CD4-positive, alpha-beta memory T cell (primary cell): ENCODE data around the gene MICAL2. TPM values are rescaled to one million over a fixed set of nuclear protein-coding genes. Genes with fewer than 3 reads are reported as not detected.

ENCODE experiments used
- CTCF ChIA-PET: fragments of 350-600 bp; sonication (Branson Sonifier 250); formaldehyde crosslinking; loops from one replicate; lab custom pipeline; 2021; ENCODE audit warnings: inconsistent platforms; ENCODE audit not compliant: partially characterized antibody; lab: Charles Lee
- POLR2A ChIA-PET: fragments of 350-600 bp; sonication (Branson Sonifier 250); formaldehyde crosslinking; loops from one replicate; lab custom pipeline; 2021; ENCODE audit not compliant: partially characterized antibody; lab: Charles Lee
- DNase-seq, 5 donors: peaks; one replicate each; pipeline versions ENCODE4 v3.0.0 to v3.0.0-alpha.2; 2020 to 2022; ENCODE audit warnings: mixed read lengths in 1 of 5
- H3K27ac ChIP-seq: one replicate; pipeline ENCODE4 v1.7.0; 2013; ENCODE audit warnings: low read depth, low read length
- H3K27me3 ChIP-seq: 2 replicates; pipeline ENCODE4 v1.7.0; 2013; ENCODE audit warnings: mild to moderate bottlenecking, low read length, moderate library complexity; ENCODE audit not compliant: insufficient read depth
- H3K36me3 ChIP-seq: 2 replicates; pipeline ENCODE4 v1.7.0; 2013; ENCODE audit warnings: mild to moderate bottlenecking, low read length, moderate library complexity; ENCODE audit not compliant: insufficient read depth
- H3K4me1 ChIP-seq: 2 replicates; pipeline ENCODE4 v1.7.0; 2013; ENCODE audit warnings: mild to moderate bottlenecking, low read length, moderate library complexity; ENCODE audit not compliant: insufficient read depth
- H3K4me3 ChIP-seq, 2 donors: one replicate each; pipeline ENCODE4 v1.7.0; 2013; ENCODE audit warnings: low read length in 2 of 2, mild to moderate bottlenecking in 1 of 2
- H3K9me3 ChIP-seq, 2 donors: one replicate each; pipeline ENCODE4 v1.7.0; 2013; ENCODE audit warnings: low read length in 2 of 2, control low read depth in 1 of 2; ENCODE audit not compliant: control insufficient read depth in 1 of 2
- H3K27ac Mint-ChIP-seq, 7 donors: one replicate each; pipeline ENCODE4 v1.8.0; 2020 to 2021; ENCODE audit warnings: mixed read lengths in 7 of 7, mild to moderate bottlenecking in 6 of 7, inconsistent platforms in 3 of 7, moderate library complexity in 3 of 7
- H3K27me3 Mint-ChIP-seq, 2 donors: one replicate each; pipeline ENCODE4 v1.8.0; 2020 to 2021; ENCODE audit warnings: mixed read lengths in 2 of 2
- H3K36me3 Mint-ChIP-seq, 2 donors: one replicate each; pipeline ENCODE4 v1.8.0; 2020 to 2021; ENCODE audit warnings: mixed read lengths in 2 of 2, inconsistent platforms in 1 of 2, mild to moderate bottlenecking in 1 of 2
- H3K4me1 Mint-ChIP-seq, 4 donors: one replicate each; pipeline ENCODE4 v1.8.0; 2020 to 2021; ENCODE audit warnings: mixed read lengths in 4 of 4, mild to moderate bottlenecking in 1 of 4
- H3K4me3 Mint-ChIP-seq, 8 donors: one replicate each; pipeline ENCODE4 v1.8.0; 2020 to 2021; ENCODE audit warnings: mixed read lengths in 8 of 8, mild to moderate bottlenecking in 7 of 8, moderate library complexity in 6 of 8, inconsistent platforms in 3 of 8
- H3K9me3 Mint-ChIP-seq, 8 donors: one replicate each; pipeline ENCODE4 v1.8.0; 2020 to 2021; ENCODE audit warnings: mixed read lengths in 8 of 8, mild to moderate bottlenecking in 5 of 8, inconsistent platforms in 3 of 8, moderate library complexity in 1 of 8
- intact Hi-C: fragments of 100-400 bp; cut with micrococcal nuclease; formaldehyde crosslinking; loops from one replicate; pipeline ENCODE4 v1.15.1; 2023
- polyA plus RNA-seq, 2 donors: library from polyadenylated mRNA; unstranded; fragments of 300-500 nt; fragmentation: Illumina TruSeq; gene quantifications; one replicate each; pipeline ENCODE4 v1.2.3, GENCODE V29; 2021
- total RNA-seq, 2 experiments: library from RNA; stranded (reverse); gene quantifications; one replicate each; pipeline ENCODE4 v1.2.3, GENCODE V29; 2021

The MICAL2 gene
- total and polyA plus RNA-seq, 4 experiments from 2014 or later = 10.9 to 38.8 (median 28.2) TPM

DNA sequence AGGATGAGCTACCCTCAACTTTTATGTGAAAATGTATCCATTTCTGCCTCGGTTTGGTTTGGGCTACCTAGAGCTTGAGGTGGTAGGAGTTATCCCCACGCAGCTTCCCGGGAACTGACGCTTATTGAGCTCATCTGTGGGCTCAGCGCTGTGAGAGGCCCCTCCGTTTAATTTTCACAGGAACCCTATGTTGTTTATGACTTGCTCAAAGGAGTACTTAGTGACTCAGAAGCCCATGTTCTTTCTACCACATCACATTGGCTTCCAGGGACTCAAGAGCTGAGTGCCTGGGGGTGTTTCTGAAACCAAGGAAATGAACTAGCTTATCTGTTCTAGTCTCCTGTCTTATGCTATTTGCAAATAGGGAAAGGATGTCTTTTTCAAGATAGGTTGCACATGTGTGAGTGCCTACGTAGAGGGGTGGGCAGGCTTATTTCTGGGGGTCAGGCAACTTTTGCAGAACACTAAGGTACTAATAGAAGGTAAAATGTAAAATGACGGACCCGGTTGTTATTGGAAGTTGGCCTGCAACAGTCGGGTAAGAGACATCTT lies 40.5 kb downstream of the MICAL2 start:
- H3K27me3 Mint-ChIP-seq = no peaks in the 10 kb centered on the region
- no peaks in the 10 kb centered on the region for H3K27me3 ChIP-seq
- peaks cover 0 to 10% of the 10 kb centered on the region in 2 donors for H3K36me3 Mint-ChIP-seq
- peaks cover 22 to 36% (median 30%) of the 10 kb centered on the region in 4 donors for H3K4me1 Mint-ChIP-seq
- no peak for DNase-seq
- ChIA-PET POLR2A (no interaction called here), CTCF (interaction anchor here (1.0 to 1.8 kb wide), 4 partner anchors 10 to 131 kb away, joined by 3 to 6 read pairs (median 4); no protein-coding TSS in a partner anchor)
- peaks cover 18% of the 10 kb centered on the region for H3K4me1 ChIP-seq
- intact Hi-C loops = no loop called here
- peak overlapping the region in 1 of 8 donors; percentile 13 for H3K4me3 Mint-ChIP-seq
- H3K27ac ChIP-seq = no peak overlapping the region
- H3K36me3 ChIP-seq = no peaks in the 10 kb centered on the region
- no peak overlapping the region for H3K4me3 ChIP-seq
- H3K27ac Mint-ChIP-seq = peak overlapping the region in 3 of 7 donors; percentile 4 to 36 (median 30)
- H3K9me3 ChIP-seq = no peaks in the 10 kb centered on the region
- peaks cover 0 to 2% (median 0%) of the 10 kb centered on the region in 8 donors for H3K9me3 Mint-ChIP-seq

DNA sequence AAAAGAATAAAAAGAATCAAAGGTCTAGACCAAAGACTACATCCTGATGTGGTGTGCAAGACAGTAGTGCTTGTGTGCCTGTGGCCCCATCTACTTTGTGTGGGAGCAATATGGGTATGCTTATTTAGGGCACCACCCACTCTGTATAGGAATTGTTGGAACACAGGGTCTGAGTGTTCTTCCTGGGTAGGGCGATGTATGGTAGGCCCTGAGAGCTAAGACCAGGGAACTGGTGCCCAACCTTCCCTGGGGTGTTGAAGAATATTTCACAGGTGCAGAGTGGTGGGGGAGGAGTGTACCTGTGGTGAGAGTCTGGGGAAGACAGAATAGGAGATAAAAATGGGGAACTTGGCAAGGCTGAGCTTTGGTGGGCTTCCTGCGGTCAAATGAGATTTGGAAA lies 41.9 kb downstream of the MICAL2 start:
- intact Hi-C loops = no loop called here
- no peaks in the 10 kb centered on the region for H3K27me3 Mint-ChIP-seq
- H3K27ac Mint-ChIP-seq = peak overlapping the region in 3 of 7 donors; percentile 8 to 76 (median 46)
- H3K27me3 ChIP-seq = no peaks in the 10 kb centered on the region
- ChIA-PET CTCF (interaction anchor here (1.7 kb wide), 1 partner anchor 11 kb away, joined by 6 read pairs; no protein-coding TSS in a partner anchor), POLR2A (no interaction called here)
- H3K4me3 Mint-ChIP-seq = no peak overlapping the region
- peaks cover 32% of the 10 kb centered on the region for H3K4me1 ChIP-seq
- no peak for DNase-seq
- no peaks in the 10 kb centered on the region for H3K36me3 ChIP-seq
- H3K4me3 ChIP-seq = no peak overlapping the region
- H3K36me3 Mint-ChIP-seq = peaks cover 0 to 8% of the 10 kb centered on the region in 2 donors
- H3K9me3 Mint-ChIP-seq = no peaks in the 10 kb centered on the region
- H3K27ac ChIP-seq = no peak overlapping the region
- H3K9me3 ChIP-seq = no peaks in the 10 kb centered on the region
- peaks cover 32 to 50% (median 42%) of the 10 kb centered on the region in 4 donors for H3K4me1 Mint-ChIP-seq

DNA sequence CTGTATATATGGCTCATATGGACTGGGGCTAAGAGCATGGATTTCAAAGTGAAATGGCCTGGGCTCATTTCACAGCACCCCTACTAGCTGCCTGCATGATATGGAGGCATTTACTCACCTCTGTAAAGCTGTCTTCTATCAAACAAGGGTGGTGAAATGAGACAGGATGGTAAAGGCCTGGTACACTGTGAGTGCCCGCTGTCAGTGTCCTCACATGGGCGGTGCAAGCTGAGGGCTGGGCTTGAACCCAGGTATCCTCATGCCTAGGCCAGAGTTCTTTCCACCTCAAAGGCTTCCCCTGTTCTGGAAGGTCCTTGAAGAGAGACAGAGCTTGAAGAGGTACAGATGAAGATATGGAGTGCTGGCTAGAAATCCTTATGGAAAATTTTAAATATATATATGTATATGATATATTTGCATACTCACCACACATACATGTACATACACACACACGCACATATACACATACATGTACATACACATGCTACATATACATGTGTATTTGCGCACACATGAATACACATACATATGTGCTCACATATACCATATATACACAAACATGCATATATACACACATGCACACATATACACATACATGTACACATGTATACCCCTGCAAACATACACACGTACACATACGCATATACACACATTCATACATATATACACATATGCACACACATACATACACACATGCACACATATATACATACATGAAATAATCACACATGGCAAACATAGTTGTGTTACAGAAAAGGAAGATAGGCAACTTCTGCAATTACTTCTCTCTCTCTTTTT lies 44.7 kb downstream of the MICAL2 start:
- ChIA-PET POLR2A (no interaction called here), CTCF (interaction anchor here (1.4 kb wide), 1 partner anchor 15 kb away, joined by 3 read pairs; no protein-coding TSS in a partner anchor)
- H3K36me3 ChIP-seq = no peaks in the 10 kb centered on the region
- Mint-ChIP-seq H3K36me3 (peaks cover 0 to 6% of the 10 kb centered on the region in 2 donors), H3K4me3 (no peak overlapping the region), H3K9me3 (no peaks in the 10 kb centered on the region), H3K4me1 (peaks cover 25 to 44% (median 37%) of the 10 kb centered on the region in 4 donors), H3K27me3 (no peaks in the 10 kb centered on the region), H3K27ac (peak overlapping the region in 3 of 7 donors; percentile 11 to 74 (median 48))
- no peaks in the 10 kb centered on the region for H3K9me3 ChIP-seq
- H3K27me3 ChIP-seq = no peaks in the 10 kb centered on the region
- no peak overlapping the region for H3K27ac ChIP-seq
- peaks cover 31% of the 10 kb centered on the region for H3K4me1 ChIP-seq
- no peak for DNase-seq
- H3K4me3 ChIP-seq = no peak overlapping the region
- intact Hi-C loops = no loop called here

DNA sequence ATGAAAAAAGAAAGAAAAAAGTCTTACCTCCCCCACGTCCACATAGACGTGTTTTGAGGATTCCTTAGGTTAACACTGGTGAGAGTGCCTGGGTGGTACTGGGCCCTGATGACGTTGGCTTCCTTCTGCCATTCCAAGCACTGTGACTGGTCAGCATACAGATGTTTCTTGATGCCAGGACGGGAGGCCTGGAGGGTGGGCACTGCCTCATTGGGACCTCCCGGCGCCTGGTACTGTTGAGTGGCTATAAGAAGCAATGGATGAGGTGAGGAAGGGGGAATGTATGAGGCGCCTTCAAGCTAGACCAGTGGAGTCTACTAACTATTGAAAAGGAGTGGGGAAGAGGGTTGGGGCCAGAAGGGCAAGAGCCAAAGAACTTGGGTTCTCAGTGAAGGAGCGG lies 45.3 kb downstream of the MICAL2 start:
- no peak overlapping the region for H3K4me3 ChIP-seq
- no peaks in the 10 kb centered on the region for H3K36me3 ChIP-seq
- H3K4me1 ChIP-seq = peaks cover 29% of the 10 kb centered on the region
- Mint-ChIP-seq H3K4me1 (peaks cover 24 to 38% (median 32%) of the 10 kb centered on the region in 4 donors), H3K27ac (peak overlapping the region in 6 of 7 donors; percentile 23 to 74 (median 56)), H3K9me3 (no peaks in the 10 kb centered on the region), H3K36me3 (peaks cover 0 to 10% of the 10 kb centered on the region in 2 donors), H3K27me3 (no peaks in the 10 kb centered on the region), H3K4me3 (no peak overlapping the region)
- no peaks in the 10 kb centered on the region for H3K27me3 ChIP-seq
- intact Hi-C loops = no loop called here
- ChIA-PET POLR2A (no interaction called here), CTCF (no interaction called here)
- H3K27ac ChIP-seq = no peak overlapping the region
- no peaks in the 10 kb centered on the region for H3K9me3 ChIP-seq
- DNase-seq = no peak

DNA sequence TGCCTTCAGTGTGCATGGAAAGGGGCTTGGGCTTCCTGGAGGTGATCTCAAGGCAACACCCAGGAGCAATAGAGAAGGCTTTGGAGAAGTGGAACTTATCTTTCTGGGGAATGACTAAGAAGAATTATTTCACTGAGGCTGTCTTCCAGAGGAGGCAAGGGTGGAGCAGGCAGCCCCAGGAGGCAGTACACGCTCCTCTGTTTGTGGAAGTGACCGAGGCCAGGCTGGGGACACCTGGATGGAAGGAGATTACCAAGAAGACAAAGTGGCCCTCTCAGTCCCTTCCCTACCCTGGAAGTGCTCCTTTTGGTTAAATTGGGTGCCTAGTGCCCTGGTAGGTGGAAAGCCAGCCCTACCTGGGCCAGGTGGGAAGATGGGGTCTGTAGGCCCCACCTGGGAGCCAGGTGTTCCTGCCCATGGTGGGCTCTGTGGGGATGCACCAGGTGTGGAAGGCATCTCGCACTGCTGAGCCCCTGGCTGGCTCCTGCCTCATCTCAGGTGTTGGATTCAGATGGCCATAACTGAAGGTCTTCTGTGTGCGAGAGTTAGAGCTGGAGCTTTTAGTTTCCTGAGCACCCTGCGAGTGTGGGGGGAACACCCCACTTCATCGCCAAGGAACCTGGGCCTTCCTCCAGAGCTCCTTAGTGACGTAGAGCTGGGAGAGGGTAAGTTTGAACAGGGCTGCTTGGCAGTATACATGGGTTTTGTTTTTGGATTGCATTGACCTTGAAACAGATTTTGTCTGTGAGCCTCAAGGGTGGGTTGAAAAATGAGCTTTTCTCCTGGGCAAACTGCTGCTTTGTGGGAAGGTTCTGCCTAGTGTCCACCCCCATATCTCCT lies 46.1 kb downstream of the MICAL2 start:
- Mint-ChIP-seq H3K27ac (peak overlapping the region in 6 of 7 donors; percentile 57 to 85 (median 76)), H3K36me3 (peaks cover 0 to 11% of the 10 kb centered on the region in 2 donors), H3K4me1 (peaks cover 20 to 32% (median 27%) of the 10 kb centered on the region in 4 donors), H3K27me3 (no peaks in the 10 kb centered on the region), H3K9me3 (no peaks in the 10 kb centered on the region), H3K4me3 (peak overlapping the region in 4 of 8 donors; percentile 26 to 52 (median 46))
- Histone ChIP-seq H3K27ac (no peak overlapping the region), H3K9me3 (no peaks in the 10 kb centered on the region), H3K4me3 (no peak overlapping the region), H3K4me1 (peaks cover 28% of the 10 kb centered on the region), H3K36me3 (no peaks in the 10 kb centered on the region), H3K27me3 (no peaks in the 10 kb centered on the region)
- intact Hi-C loops = no loop called here
- ChIA-PET CTCF (interaction anchor here (1.1 to 2.2 kb wide), 6 partner anchors 39 to 125 kb away, joined by 3 to 9 read pairs (median 4); no protein-coding TSS in a partner anchor), POLR2A (interaction anchor here (1.0 to 1.8 kb wide), 2 partner anchors 40 to 68 kb away, joined by 5 to 9 read pairs; no protein-coding TSS in a partner anchor)
- no peak for DNase-seq

DNA sequence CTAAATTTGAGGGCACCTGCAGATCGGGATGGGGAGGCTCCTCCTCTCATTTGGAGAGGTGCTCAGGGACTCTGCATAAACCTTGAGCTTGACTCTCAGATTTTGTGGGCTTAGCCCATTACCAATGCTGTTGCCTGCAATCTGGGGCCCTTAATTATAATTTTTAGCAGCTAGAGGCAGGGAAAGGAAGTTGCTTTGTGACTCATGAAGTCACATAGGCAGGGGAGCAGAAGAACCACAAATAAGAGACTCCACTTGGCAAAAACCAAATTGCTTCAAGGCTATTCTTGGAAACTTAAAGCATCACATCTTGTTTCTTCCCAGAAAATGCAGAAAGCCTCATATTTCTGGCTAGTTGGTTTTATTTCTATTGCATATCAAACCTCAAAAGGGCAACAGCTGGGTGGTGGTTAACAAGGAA lies 46.9 kb downstream of the MICAL2 start:
- Mint-ChIP-seq H3K4me1 (peaks cover 17 to 31% (median 26%) of the 10 kb centered on the region in 4 donors), H3K9me3 (no peaks in the 10 kb centered on the region), H3K27ac (peak overlapping the region; percentile 25 to 80 (median 57)), H3K27me3 (no peaks in the 10 kb centered on the region), H3K36me3 (peaks cover 0 to 10% of the 10 kb centered on the region in 2 donors), H3K4me3 (peak overlapping the region in 4 of 8 donors; percentile 1 to 48 (median 17))
- no peak for DNase-seq
- Histone ChIP-seq H3K9me3 (no peaks in the 10 kb centered on the region), H3K4me1 (peaks cover 23% of the 10 kb centered on the region), H3K36me3 (no peaks in the 10 kb centered on the region), H3K27me3 (no peaks in the 10 kb centered on the region), H3K4me3 (no peak overlapping the region), H3K27ac (no peak overlapping the region)
- ChIA-PET POLR2A (interaction anchor here (0.7 to 1.8 kb wide), 3 partner anchors 40 to 67 kb away, joined by 3 to 9 read pairs (median 5); no protein-coding TSS in a partner anchor), CTCF (interaction anchor here (0.9 to 2.2 kb wide), 8 partner anchors 8 to 124 kb away, joined by 3 to 9 read pairs (median 4); no protein-coding TSS in a partner anchor)
- intact Hi-C loops = no loop called here
